Left lung (tissue), 10 donors: ENCODE data around the gene TTYH2. TPM values are rescaled to one million over a fixed set of nuclear protein-coding genes. Genes with fewer than 3 reads are reported as not detected.
A peak's percentile ranks its signal among the peaks of the same experiment; 100 is the strongest.
"Not testable (repeated sequence)": the region's sequence is repeated elsewhere in the genome, so short reads cannot be mapped to it uniquely, and the experiment has no call there.

Source experiments
- ATAC-seq: fragments of 200-7000 bp; cut with Tn5 transposase; one replicate; pipeline ENCODE4 v1.9.1; 2020; ENCODE audit warnings: moderate library complexity
- DNase-seq, 4 donors: peaks; one replicate each; pipeline ENCODE4 v3.0.0-alpha.2; 2013 to 2020
- H3K27ac ChIP-seq, 2 donors: fragments of 200-600 bp; sonication (generic) in 1 of 2; one replicate each; pipeline versions ENCODE4 v1.5.0 to v1.8.0; 2020 to 2021
- H3K27me3 ChIP-seq, 2 donors: fragments of 200-600 bp; sonication (generic) in 1 of 2; one replicate each; pipeline versions ENCODE4 v1.5.0 to v1.8.0; 2020 to 2021
- H3K36me3 ChIP-seq, 2 donors: fragments of 200-600 bp; sonication (generic) in 1 of 2; one replicate each; pipeline versions ENCODE4 v1.5.0 to v1.8.0; 2020 to 2021
- H3K4me1 ChIP-seq, 2 donors: fragments of 200-600 bp; one replicate each; pipeline ENCODE4 v1.8.0; 2021
- H3K4me3 ChIP-seq, 2 donors: fragments of 200-600 bp; sonication (generic) in 1 of 2; one replicate each; pipeline versions ENCODE4 v1.5.0 to v1.8.0; 2020 to 2021; ENCODE audit warnings: mild to moderate bottlenecking in 1 of 2
- H3K9me3 ChIP-seq, 2 donors: fragments of 200-600 bp; sonication (generic) in 1 of 2; one replicate each; pipeline versions ENCODE4 v1.5.0 to v1.8.0; 2020 to 2021
- intact Hi-C, 2 donors: fragments of 100-400 bp; cut with DNase I; formaldehyde crosslinking; loops; one replicate each; pipeline versions ENCODE4 v1.11.2 to v1.14.2; 2022
- polyA plus RNA-seq, 6 donors: library from polyadenylated mRNA; unstranded; fragments of 120-200 nt; gene quantifications; one replicate each; pipeline ENCODE4 v1.2.1, GENCODE V29; 2013; ENCODE audit not compliant: insufficient read length in 6 of 6
- total RNA-seq, 2 donors: library from RNA; stranded (reverse); fragmentation: NEBNext Ultra II Directional; extraction: Animal tissue kit (Norgen Biotek cat#: 25700); gene quantifications; one replicate each; pipeline ENCODE4 v1.2.1, GENCODE V29; 2021
- TF ChIP-seq, protein P1 (sequence below), 2 donors: fragments of 200-600 bp; sonication (generic) in 1 of 2; IDR thresholded peaks; one replicate each; pipeline versions ENCODE4 v1.5.0 to v1.8.0; 2021; ENCODE audit warnings: antibody characterized with exemption in 2 of 2
- donor health status: DM: no; HTN: yes; CAD: no.
- donor health status: DM: no; HTN: no; CAD: no.

Gene TTYH2
- total and polyA plus RNA-seq, 8 donors, result 6.9 to 22.1 (median 16.5) TPM

DNA sequence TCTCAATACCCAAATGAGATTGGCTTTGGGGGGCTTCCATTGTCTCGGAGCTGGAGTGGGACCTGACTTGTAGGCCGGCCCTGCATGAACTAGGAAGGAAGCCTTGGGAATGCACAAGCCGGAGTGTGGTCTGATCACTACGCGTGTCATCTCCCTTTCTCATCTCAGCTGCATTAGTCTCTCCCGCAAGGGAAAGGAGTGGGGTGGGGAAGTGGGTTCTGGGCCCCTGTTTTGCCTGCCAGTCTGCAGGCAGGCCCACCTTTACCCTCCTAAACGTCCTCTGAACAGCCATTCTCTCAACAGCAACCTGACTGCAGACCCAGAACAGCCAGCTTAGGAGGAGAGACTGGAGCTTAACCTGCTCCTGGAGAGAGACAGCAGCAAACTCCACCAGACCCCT, 49.2 kb downstream of the TTYH2 start:
- ATAC-seq, result no peak
- no peaks in the 10 kb centered on the region for H3K4me1 ChIP-seq
- intact Hi-C loops, result no loop called here

GRCh38 chr17:74267054-74267453, 53.7 kb downstream of the TTYH2 start:
- intact Hi-C loops, H3K27me3 ChIP-seq, ATAC-seq, DNase-seq, H3K27ac ChIP-seq, H3K9me3 ChIP-seq, H3K4me3 ChIP-seq, H3K36me3 ChIP-seq, H3K4me1 ChIP-seq: not testable (repeated sequence)

More for the DNA sequence above, 49.2 kb downstream of the TTYH2 start:
- no peaks in the 10 kb centered on the region for H3K9me3 ChIP-seq
- no peak overlapping the region for H3K27ac ChIP-seq
- H3K27me3 ChIP-seq, result no peaks in the 10 kb centered on the region
- no peaks in the 10 kb centered on the region for H3K36me3 ChIP-seq
- TF ChIP-seq, protein P1, sequence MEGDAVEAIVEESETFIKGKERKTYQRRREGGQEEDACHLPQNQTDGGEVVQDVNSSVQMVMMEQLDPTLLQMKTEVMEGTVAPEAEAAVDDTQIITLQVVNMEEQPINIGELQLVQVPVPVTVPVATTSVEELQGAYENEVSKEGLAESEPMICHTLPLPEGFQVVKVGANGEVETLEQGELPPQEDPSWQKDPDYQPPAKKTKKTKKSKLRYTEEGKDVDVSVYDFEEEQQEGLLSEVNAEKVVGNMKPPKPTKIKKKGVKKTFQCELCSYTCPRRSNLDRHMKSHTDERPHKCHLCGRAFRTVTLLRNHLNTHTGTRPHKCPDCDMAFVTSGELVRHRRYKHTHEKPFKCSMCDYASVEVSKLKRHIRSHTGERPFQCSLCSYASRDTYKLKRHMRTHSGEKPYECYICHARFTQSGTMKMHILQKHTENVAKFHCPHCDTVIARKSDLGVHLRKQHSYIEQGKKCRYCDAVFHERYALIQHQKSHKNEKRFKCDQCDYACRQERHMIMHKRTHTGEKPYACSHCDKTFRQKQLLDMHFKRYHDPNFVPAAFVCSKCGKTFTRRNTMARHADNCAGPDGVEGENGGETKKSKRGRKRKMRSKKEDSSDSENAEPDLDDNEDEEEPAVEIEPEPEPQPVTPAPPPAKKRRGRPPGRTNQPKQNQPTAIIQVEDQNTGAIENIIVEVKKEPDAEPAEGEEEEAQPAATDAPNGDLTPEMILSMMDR (IDR thresholded peaks at IDR 0.05), result no peak
- no peak overlapping the region for H3K4me3 ChIP-seq
- no peak for DNase-seq

DNA sequence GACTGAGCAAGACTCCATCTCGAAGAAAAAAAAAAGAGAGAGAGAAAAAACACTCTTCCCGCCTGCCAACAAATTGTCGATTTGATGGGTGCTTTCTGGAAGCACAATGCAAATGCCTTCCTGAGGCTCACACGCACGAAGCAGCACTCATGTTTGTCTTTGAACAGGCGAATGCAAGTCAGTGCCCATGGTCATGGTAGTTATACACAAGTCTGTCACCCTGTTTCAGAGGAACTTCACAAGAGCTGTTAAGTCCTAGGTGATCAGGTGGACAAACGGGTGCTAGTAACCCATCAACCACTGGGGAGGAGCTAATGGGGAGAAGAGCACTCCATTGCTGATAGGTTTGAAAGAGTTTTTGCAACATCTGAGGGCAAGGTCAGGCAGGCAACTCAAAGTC, 54.2 kb downstream of the TTYH2 start:
- DNase-seq, result no peak
- Histone ChIP-seq H3K27me3 (peaks cover 0 to 2% of the 10 kb centered on the region in 2 donors), H3K4me1 (no peaks in the 10 kb centered on the region), H3K36me3 (no peaks in the 10 kb centered on the region), H3K27ac (peak overlapping the region in 1 of 2 donors; percentile 62), H3K9me3 (no peaks in the 10 kb centered on the region), H3K4me3 (no peak overlapping the region)
- peak; percentile 40 for ATAC-seq
- TF ChIP-seq, protein P1 (IDR thresholded peaks at IDR 0.05), result no peak
- intact Hi-C loops, result no loop called here

- intact Hi-C loops, result no loop called here
- DNase-seq (peak in 1 of 4 donors; percentile 73), ATAC-seq (peak; percentile 66)
- H3K4me3 ChIP-seq, result no peak overlapping the region
- no peaks in the 10 kb centered on the region for H3K9me3 ChIP-seq
- H3K36me3 ChIP-seq, result no peaks in the 10 kb centered on the region
- H3K27me3 ChIP-seq, result peaks cover 0 to 7% of the 10 kb centered on the region in 2 donors
- H3K4me1 ChIP-seq, result no peaks in the 10 kb centered on the region
- TF ChIP-seq, protein P1 (IDR thresholded peaks at IDR 0.05), result no peak
- peak overlapping the region; percentile 60 to 62 for H3K27ac ChIP-seq
These were observed 54.7 kb downstream of the TTYH2 start for GRCh38 chr17:74267987-74268499.

DNA sequence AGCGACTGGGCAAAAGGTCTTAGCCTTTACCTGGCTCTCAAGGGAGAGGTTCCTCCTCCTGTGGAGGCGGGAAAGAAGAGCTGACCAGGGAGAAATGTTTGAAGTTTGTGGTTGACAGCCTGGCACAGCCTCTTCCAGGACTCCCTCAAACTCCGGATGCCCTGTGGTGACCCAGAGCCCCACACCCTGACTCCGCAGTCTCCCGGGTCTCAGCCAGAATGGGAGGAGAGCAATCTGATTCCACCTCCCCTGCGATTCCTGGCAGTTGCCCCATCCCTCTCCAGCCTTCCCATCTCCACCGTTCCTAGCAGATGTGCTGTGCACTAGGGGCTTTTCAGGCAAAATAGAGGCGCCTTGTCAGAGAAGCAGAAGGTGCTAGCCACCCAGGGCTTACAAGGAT, 55.2 kb downstream of the TTYH2 start:
- intact Hi-C loops, result no loop called here
- Histone ChIP-seq H3K9me3 (no peaks in the 10 kb centered on the region), H3K36me3 (no peaks in the 10 kb centered on the region), H3K27me3 (peaks cover 0 to 10% of the 10 kb centered on the region in 2 donors), H3K4me3 (no peak overlapping the region), H3K4me1 (no peaks in the 10 kb centered on the region), H3K27ac (peak overlapping the region; percentile 60 to 62)
- TF ChIP-seq, protein P1 (IDR thresholded peaks at IDR 0.05), result no peak
- DNase-seq (peak in 1 of 4 donors; percentile 51), ATAC-seq (peak; percentile 57)

DNA sequence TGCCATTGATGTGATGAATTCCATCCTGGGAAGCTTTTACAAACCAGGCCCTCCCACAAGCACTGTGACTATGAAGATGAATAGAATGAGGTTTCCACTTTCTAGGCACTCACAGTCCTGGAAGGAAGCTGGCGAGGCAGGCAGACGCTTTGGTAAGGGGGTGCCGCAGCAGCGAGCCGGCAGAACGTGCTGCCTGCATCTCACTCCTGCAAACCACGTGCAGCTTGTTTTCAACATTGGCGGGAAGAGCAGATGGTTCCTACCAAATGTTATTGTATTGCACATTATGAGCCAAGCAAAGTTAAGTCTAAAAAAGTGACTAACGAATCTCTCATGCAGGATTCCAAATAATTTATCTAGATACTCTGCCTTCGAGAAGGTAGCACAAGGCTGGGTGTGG, 57.0 kb downstream of the TTYH2 start:
- DNase-seq (no peak), ATAC-seq (no peak)
- intact Hi-C loops, result no loop called here
- Histone ChIP-seq H3K9me3 (no peaks in the 10 kb centered on the region), H3K4me1 (peaks cover 5 to 14% of the 10 kb centered on the region in 2 donors), H3K36me3 (no peaks in the 10 kb centered on the region), H3K4me3 (no peak overlapping the region), H3K27ac (no peak overlapping the region), H3K27me3 (peaks cover 5 to 28% of the 10 kb centered on the region in 2 donors)
- TF ChIP-seq, protein P1 (IDR thresholded peaks at IDR 0.05), result no peak
